ENCODE data around the gene HECTD4.

- TF ChIP-seq POLR2A (IDR thresholded peaks at IDR 0.05), result no peak
- no peak for TF ChIP-seq CTCF (IDR thresholded peaks at IDR 0.05)
Observed at GRCh38 chr12:112328456-112329124, 53.6 kb downstream of the HECTD4 start.

Measured in body of pancreas (tissue), 4 donors.